Measurements from ENCODE around the gene RET.
"Not testable (repeated sequence)": the region's sequence is repeated elsewhere in the genome, so short reads cannot be mapped to it uniquely, and the experiment has no call there.

The RET gene

GRCh38 chr10:43077421-43078171 lies 727 bp downstream of the RET start:
- DNase-seq: peak; percentile 51

- DNase-seq: no peak
These were observed 1.5 kb downstream of the RET start for GRCh38 chr10:43078175-43078985.

- peak; percentile 49 for DNase-seq
These were observed 2.1 kb downstream of the RET start for GRCh38 chr10:43078986-43079273.

- DNase-seq: no peak
These were observed 3.0 kb downstream of the RET start for GRCh38 chr10:43079856-43080255.

GRCh38 chr10:43082087-43082486 lies 5.2 kb downstream of the RET start:
- DNase-seq: no peak

- DNase-seq: no peak
These were observed 5.9 kb downstream of the RET start for GRCh38 chr10:43082746-43083145.

GRCh38 chr10:43083764-43084163 lies 6.9 kb downstream of the RET start:
- DNase-seq: no peak

- DNase-seq: no peak
These were observed 7.9 kb downstream of the RET start for GRCh38 chr10:43084812-43085211.

GRCh38 chr10:43086321-43086942 lies 9.6 kb downstream of the RET start:
- DNase-seq: no peak

GRCh38 chr10:43089519-43089918 lies 12.7 kb downstream of the RET start:
- no peak for DNase-seq

GRCh38 chr10:43090188-43090587 lies 13.3 kb downstream of the RET start:
- DNase-seq: no peak

- no peak for DNase-seq
These were observed 13.8 kb downstream of the RET start for GRCh38 chr10:43090664-43091063.

GRCh38 chr10:43091846-43092245 lies 15.0 kb downstream of the RET start:
- DNase-seq: no peak

- no peak for DNase-seq
These were observed 16.7 kb downstream of the RET start for GRCh38 chr10:43093423-43094076.

GRCh38 chr10:43094085-43094484 lies 17.2 kb downstream of the RET start:
- no peak for DNase-seq

GRCh38 chr10:43099339-43099738 lies 22.5 kb downstream of the RET start:
- DNase-seq: not testable (repeated sequence)

- no peak for DNase-seq
These were observed 23.1 kb downstream of the RET start for GRCh38 chr10:43099928-43100327.

GRCh38 chr10:43100366-43100765 lies 23.5 kb downstream of the RET start:
- no peak for DNase-seq

GRCh38 chr10:43102063-43102828 lies 25.4 kb downstream of the RET start:
- DNase-seq: no peak

GRCh38 chr10:43105102-43105955 lies 28.5 kb downstream of the RET start:
- DNase-seq: peak; percentile 92

GRCh38 chr10:43105956-43106229 lies 29.0 kb downstream of the RET start:
- no peak for DNase-seq

All from right kidney (tissue), 1 donor.